HCT116 (cell line): Measurements from ENCODE around the gene ADAP2. TPM values are rescaled to one million over a fixed set of nuclear protein-coding genes. Genes with fewer than 3 reads are reported as not detected.

ENCODE experiments used
- ATAC-seq: fragments of 200-7000 bp; cut with Tn5 transposase; 2 replicates; pipeline ENCODE4 v1.9.1; 2020; ENCODE audit warnings: mild to moderate bottlenecking, moderate library complexity
- BruUV-seq: library from RNA; stranded (reverse); fragments of 400-500 nt; replicated peaks from 2 replicates; lab custom pipeline; 2021; lab: Mats Ljungman, UMichigan
- CTCF ChIA-PET: fragments of 300-600 bp; sonication (Branson Sonifier 250); formaldehyde crosslinking; loops from one replicate; lab custom pipeline; 2021; ENCODE audit warnings: antibody characterized with exemption; lab: Charles Lee
- POLR2A ChIA-PET: fragments of 300-600, 350-600 bp; sonication (Branson Sonifier 250); formaldehyde crosslinking; loops from one replicate; lab custom pipeline; 2021; ENCODE audit warnings: antibody characterized with exemption; lab: Charles Lee
- RAD21 ChIA-PET, 2 experiments: fragments of 300-600 bp; sonication (Branson Sonifier 250); formaldehyde crosslinking; loops; one replicate each; lab custom pipeline; 2023; ENCODE audit warnings: low total read pairs in 2 of 2; ENCODE audit not compliant: uncharacterized antibody in 2 of 2, unreplicated experiment in 2 of 2, low non-redundant PET in 1 of 2; lab: Charles Lee
- DNase-seq: peaks from one replicate; pipeline ENCODE4 v3.0.0-alpha.2; 2010; ENCODE audit warnings: low read depth, low spot score
- H2AFZ ChIP-seq: fragments of 200-600 bp; shearing (Covaris generic), sonication (generic); 2 replicates; pipeline ENCODE4 v1.6.1; 2017; ENCODE audit warnings: low read depth, mixed run types, mixed read lengths, antibody characterized with exemption, low read length; ENCODE audit not compliant: poor library complexity, severe bottlenecking
- H3K27ac ChIP-seq: 2 replicates; pipeline ENCODE4 v1.5.1; 2012; ENCODE audit warnings: low read depth, low read length
- H3K27me3 ChIP-seq: fragments of 200-600 bp; sonication (generic); 2 replicates; pipeline ENCODE4 v1.6.1; 2016; ENCODE audit warnings: mixed run types, low read length, mixed read lengths; ENCODE audit not compliant: insufficient read depth
- H3K36me3 ChIP-seq, 2 experiments: fragments of 200-500 bp in 1 of 2; fragments of 200-600 bp in 1 of 2; sonication (Bioruptor generic) in 1 of 2; sonication (generic) in 1 of 2; 2 replicates each; pipeline versions ENCODE4 v1.5.1 to v1.6.1; 2014 to 2016; ENCODE audit warnings: low read length in 2 of 2, inconsistent platforms in 1 of 2, mixed read lengths in 1 of 2, mixed run types in 1 of 2; ENCODE audit not compliant: insufficient read depth in 2 of 2, control insufficient read depth in 1 of 2
- H3K4me1 ChIP-seq, 2 experiments: fragments of 200-600 bp in 1 of 2; sonication (generic) in 1 of 2; 2 replicates each; pipeline versions ENCODE4 v1.5.1 to v1.6.1; 2012 to 2017; ENCODE audit warnings: low read length in 2 of 2, inconsistent platforms in 1 of 2, mild to moderate bottlenecking in 1 of 2, mixed read lengths in 1 of 2, mixed run types in 1 of 2, moderate library complexity in 1 of 2; ENCODE audit not compliant: insufficient read depth in 2 of 2, control insufficient read depth in 1 of 2
- H3K4me2 ChIP-seq: fragments of 200-600 bp; sonication (generic); 2 replicates; pipeline ENCODE4 v1.6.1; 2017; ENCODE audit warnings: mixed run types, low read length, mixed read lengths
- H3K4me3 ChIP-seq, 2 experiments: fragments of 200-600 bp in 1 of 2; sonication (generic) in 1 of 2; replicated peaks in 1 of 2; 2 replicates each; pipeline ENCODE4 v1.5.1; 2011 to 2016; ENCODE audit warnings: low read length in 2 of 2, control low read depth in 1 of 2, low read depth in 1 of 2, mild to moderate bottlenecking in 1 of 2, mixed read lengths in 1 of 2, mixed run types in 1 of 2
- H3K79me2 ChIP-seq: fragments of 200-600 bp; sonication (generic); 2 replicates; pipeline ENCODE4 v1.6.1; 2017; ENCODE audit warnings: mild to moderate bottlenecking, mixed run types, low read length, moderate library complexity, mixed read lengths; ENCODE audit not compliant: insufficient read depth
- H3K9ac ChIP-seq: fragments of 200-600 bp; sonication (generic); 2 replicates; pipeline ENCODE4 v1.6.1; 2016; ENCODE audit warnings: low read length, mixed read lengths
- H3K9me2 ChIP-seq: fragments of 200-600 bp; sonication (generic), shearing (Covaris generic); 2 replicates; pipeline ENCODE4 v1.6.1; 2017; ENCODE audit warnings: mixed run types, mild to moderate bottlenecking, moderate library complexity; ENCODE audit not compliant: insufficient read depth
- H3K9me3 ChIP-seq, 2 experiments: fragments of 200-500 bp in 1 of 2; fragments of 200-600 bp in 1 of 2; sonication (Bioruptor generic) in 1 of 2; sonication (generic) in 1 of 2; 2 replicates each; pipeline ENCODE4 v1.6.1; 2014 to 2017; ENCODE audit warnings: low read length in 2 of 2, mixed read lengths in 2 of 2, inconsistent platforms in 1 of 2, low read depth in 1 of 2, mild to moderate bottlenecking in 1 of 2, mixed run types in 1 of 2, moderate library complexity in 1 of 2; ENCODE audit not compliant: control insufficient read depth in 1 of 2, insufficient read depth in 1 of 2
- H4K20me1 ChIP-seq: fragments of 200-600 bp; sonication (generic), shearing (Covaris generic); 2 replicates; pipeline ENCODE4 v1.6.1; 2017; ENCODE audit warnings: mixed run types, mild to moderate bottlenecking, moderate library complexity; ENCODE audit not compliant: insufficient read depth
- CBX3 ChIP-seq: IDR thresholded peaks from 2 replicates; pipeline ENCODE4 v1.6.1; 2012; ENCODE audit warnings: low read depth
- CEBPB ChIP-seq: IDR thresholded peaks from 2 replicates; pipeline ENCODE4 v1.6.1; 2012; ENCODE audit warnings: low read depth
- EGR1 ChIP-seq: IDR thresholded peaks from 2 replicates; pipeline ENCODE4 v1.6.1; 2012; ENCODE audit warnings: low read depth
- ELF1 ChIP-seq: IDR thresholded peaks from 2 replicates; pipeline ENCODE4 v1.6.1; 2012; ENCODE audit warnings: low read depth, borderline replicate concordance
- EZH2 ChIP-seq: fragments of 200-600 bp; sonication (generic); IDR thresholded peaks from 2 replicates; pipeline ENCODE4 v1.6.1; 2017; ENCODE audit warnings: antibody characterized with exemption, mixed run types
- EZH2phosphoT487 ChIP-seq: fragments of 200-600 bp; IDR thresholded peaks from 2 replicates; pipeline ENCODE4 v1.6.1; 2018; ENCODE audit warnings: antibody characterized with exemption, borderline replicate concordance
- POLR2A ChIP-seq: IDR thresholded peaks from 2 replicates; pipeline ENCODE4 v1.7.0; 2011; ENCODE audit warnings: borderline replicate concordance; ENCODE audit not compliant: insufficient read depth, insufficient read length; ENCODE audit errors: extremely low read depth
- POLR2AphosphoS5 ChIP-seq: IDR thresholded peaks from 2 replicates; pipeline ENCODE4 v1.6.1; 2011; ENCODE audit warnings: mild to moderate bottlenecking, low read depth, low read length, moderate library complexity
- SIN3A ChIP-seq: IDR thresholded peaks from 2 replicates; pipeline ENCODE4 v1.6.1; 2012; ENCODE audit warnings: low read depth
- SP1 ChIP-seq: IDR thresholded peaks from 2 replicates; pipeline ENCODE4 v1.6.1; 2012; ENCODE audit warnings: low read depth
- SRF ChIP-seq: IDR thresholded peaks from 2 replicates; pipeline ENCODE4 v1.6.1; 2012; ENCODE audit warnings: low read depth
- TCF7L2 ChIP-seq: IDR thresholded peaks from 2 replicates; pipeline ENCODE4 v1.7.0; 2011; ENCODE audit warnings: borderline replicate concordance, inconsistent platforms; ENCODE audit not compliant: insufficient read depth, insufficient read length; ENCODE audit errors: extremely low read depth
- YY1 ChIP-seq: IDR thresholded peaks from 2 replicates; pipeline ENCODE4 v1.6.1; 2011; ENCODE audit warnings: low read length, low read depth, moderate library complexity, mild to moderate bottlenecking; ENCODE audit not compliant: insufficient replicate concordance; ENCODE audit errors: extremely low read depth
- ZFX ChIP-seq: fragments of 450-650 bp; IDR thresholded peaks from 2 replicates; pipeline ENCODE4 v1.6.1; 2017
- intact Hi-C: fragments of 100-400 bp; cut with micrococcal nuclease; formaldehyde crosslinking; loops from 2 replicates; pipeline ENCODE4 v1.10.0; 2022
- total RNA-seq: library from RNA; stranded (reverse); gene quantifications from one replicate; pipeline ENCODE4 v1.2.1, GENCODE V29; 2021; ENCODE audit not compliant: unreplicated experiment
- TF ChIP-seq, protein P1 (sequence below): IDR thresholded peaks from 2 replicates; pipeline ENCODE4 v1.6.1; 2011; ENCODE audit warnings: mild to moderate bottlenecking, low read length, moderate library complexity; ENCODE audit not compliant: insufficient replicate concordance; ENCODE audit errors: extremely low read depth
- TF ChIP-seq, protein P2 (sequence below): IDR thresholded peaks from 2 replicates; pipeline ENCODE4 v1.6.1; 2012

Gene ADAP2
- total RNA-seq, 1 experiment from 2014 or later = 17.2 TPM

GRCh38 chr17:30915833-30916611 lies 5.7 kb upstream of the ADAP2 start:
- TF ChIP-seq, protein P1, sequence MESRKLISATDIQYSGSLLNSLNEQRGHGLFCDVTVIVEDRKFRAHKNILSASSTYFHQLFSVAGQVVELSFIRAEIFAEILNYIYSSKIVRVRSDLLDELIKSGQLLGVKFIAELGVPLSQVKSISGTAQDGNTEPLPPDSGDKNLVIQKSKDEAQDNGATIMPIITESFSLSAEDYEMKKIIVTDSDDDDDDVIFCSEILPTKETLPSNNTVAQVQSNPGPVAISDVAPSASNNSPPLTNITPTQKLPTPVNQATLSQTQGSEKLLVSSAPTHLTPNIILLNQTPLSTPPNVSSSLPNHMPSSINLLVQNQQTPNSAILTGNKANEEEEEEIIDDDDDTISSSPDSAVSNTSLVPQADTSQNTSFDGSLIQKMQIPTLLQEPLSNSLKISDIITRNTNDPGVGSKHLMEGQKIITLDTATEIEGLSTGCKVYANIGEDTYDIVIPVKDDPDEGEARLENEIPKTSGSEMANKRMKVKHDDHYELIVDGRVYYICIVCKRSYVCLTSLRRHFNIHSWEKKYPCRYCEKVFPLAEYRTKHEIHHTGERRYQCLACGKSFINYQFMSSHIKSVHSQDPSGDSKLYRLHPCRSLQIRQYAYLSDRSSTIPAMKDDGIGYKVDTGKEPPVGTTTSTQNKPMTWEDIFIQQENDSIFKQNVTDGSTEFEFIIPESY = no peak
- no peak for TF ChIP-seq POLR2AphosphoS5
- Histone ChIP-seq H3K4me1 (peaks cover 1 to 10% of the 10 kb centered on the region in 2 experiments; a peak in 2 of 4 replicates), H3K27ac (no peak overlapping the region), H3K36me3 (no peaks in the 10 kb centered on the region), H2AFZ (no peak overlapping the region), H3K4me3 (no peak overlapping the region), H3K9me3 (no peaks in the 10 kb centered on the region), H4K20me1 (no peaks in the 10 kb centered on the region), H3K9ac (no peak overlapping the region), H3K4me2 (no peak overlapping the region), H3K79me2 (no peaks in the 10 kb centered on the region), H3K27me3 (no peaks in the 10 kb centered on the region), H3K9me2 (no peaks in the 10 kb centered on the region)
- intact Hi-C loops = no loop called here
- ATAC-seq (no peak), DNase-seq (no peak)
- ChIA-PET CTCF (no interaction called here), RAD21 (no interaction called here), POLR2A (no interaction called here)
- no TSS peak for BruUV-seq

- H3K27me3 ChIP-seq = no peaks in the 10 kb centered on the region
- no peak for DNase-seq
- no peaks in the 10 kb centered on the region for H3K79me2 ChIP-seq
- RAD21 ChIA-PET = interaction anchor here (0.6 to 0.7 kb wide), 2 partner anchors 7 to 127 kb away, joined by 3 read pairs; no protein-coding TSS in a partner anchor
- no peak overlapping the region for H3K4me2 ChIP-seq
- POLR2A ChIA-PET = no interaction called here
- no peaks in the 10 kb centered on the region for H3K9me3 ChIP-seq
- no peaks in the 10 kb centered on the region for H3K9me2 ChIP-seq
- no TSS peak for BruUV-seq
- no peak overlapping the region for H3K9ac ChIP-seq
- H3K4me1 ChIP-seq = peaks cover 5 to 18% of the 10 kb centered on the region in 2 experiments; a peak in 3 of 4 replicates
- H3K27ac ChIP-seq = no peak overlapping the region
- CTCF ChIA-PET = no interaction called here
- H3K36me3 ChIP-seq = no peaks in the 10 kb centered on the region
- no peak overlapping the region for H3K4me3 ChIP-seq
- H4K20me1 ChIP-seq = no peaks in the 10 kb centered on the region
- no peak overlapping the region for H2AFZ ChIP-seq
- intact Hi-C loops = no loop called here
- no peak for ATAC-seq
- TF ChIP-seq POLR2AphosphoS5 = no peak
- no peak for TF ChIP-seq EZH2phosphoT487
- TF ChIP-seq, protein P1 = no peak
- TF ChIP-seq TCF7L2 = no peak
- TF ChIP-seq YY1 = no peak
- TF ChIP-seq SP1 = no peak
- no peak for TF ChIP-seq CBX3
- TF ChIP-seq, protein P2, sequence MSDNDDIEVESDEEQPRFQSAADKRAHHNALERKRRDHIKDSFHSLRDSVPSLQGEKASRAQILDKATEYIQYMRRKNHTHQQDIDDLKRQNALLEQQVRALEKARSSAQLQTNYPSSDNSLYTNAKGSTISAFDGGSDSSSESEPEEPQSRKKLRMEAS = no peak
- no peak for TF ChIP-seq ZFX
- no peak for TF ChIP-seq ELF1
- TF ChIP-seq CEBPB = no peak
- no peak for TF ChIP-seq EZH2
- TF ChIP-seq POLR2A = no peak
- TF ChIP-seq EGR1 = no peak
- no peak for TF ChIP-seq SRF
- TF ChIP-seq SIN3A = no peak
Observed at GRCh38 chr17:30917050-30917449, 4.7 kb upstream of the ADAP2 start.
